Astrocyte (in vitro differentiated cells and primary cell): ENCODE data around the gene LUZP2.

Experiments
- EZH2 ChIP-seq: IDR thresholded peaks from 2 replicates; pipeline ENCODE4 v1.6.1; 2012; ENCODE audit warnings: mild to moderate bottlenecking, low read length, inconsistent platforms; ENCODE audit not compliant: insufficient read depth
- TF ChIP-seq, protein P1 (sequence below): IDR thresholded peaks from 2 replicates; pipeline ENCODE4 v1.5.1; 2011; ENCODE audit warnings: low read depth, mild to moderate bottlenecking, inconsistent platforms, low read length, moderate library complexity; ENCODE audit not compliant: insufficient read depth

DNA sequence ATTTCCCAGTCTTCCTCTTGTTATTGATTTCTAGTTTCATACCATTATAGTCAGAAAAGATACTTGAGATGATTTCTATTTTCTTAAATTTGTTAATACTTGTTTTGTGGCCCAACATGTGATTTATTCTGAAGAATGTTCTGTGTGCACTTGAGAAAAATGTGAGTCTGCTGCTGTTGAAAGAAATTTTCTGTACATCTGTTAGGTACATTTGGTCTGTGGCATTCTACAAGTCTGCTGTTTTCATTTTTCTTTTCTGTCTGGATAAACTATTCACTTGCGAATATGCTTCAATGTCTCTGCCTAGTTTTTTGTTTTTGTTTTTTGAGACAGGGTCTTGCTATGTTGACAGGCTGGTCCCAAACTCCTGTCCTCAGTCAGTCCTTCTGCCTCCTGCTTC lies 26.4 kb upstream of the LUZP2 start:
- TF ChIP-seq, protein P1, sequence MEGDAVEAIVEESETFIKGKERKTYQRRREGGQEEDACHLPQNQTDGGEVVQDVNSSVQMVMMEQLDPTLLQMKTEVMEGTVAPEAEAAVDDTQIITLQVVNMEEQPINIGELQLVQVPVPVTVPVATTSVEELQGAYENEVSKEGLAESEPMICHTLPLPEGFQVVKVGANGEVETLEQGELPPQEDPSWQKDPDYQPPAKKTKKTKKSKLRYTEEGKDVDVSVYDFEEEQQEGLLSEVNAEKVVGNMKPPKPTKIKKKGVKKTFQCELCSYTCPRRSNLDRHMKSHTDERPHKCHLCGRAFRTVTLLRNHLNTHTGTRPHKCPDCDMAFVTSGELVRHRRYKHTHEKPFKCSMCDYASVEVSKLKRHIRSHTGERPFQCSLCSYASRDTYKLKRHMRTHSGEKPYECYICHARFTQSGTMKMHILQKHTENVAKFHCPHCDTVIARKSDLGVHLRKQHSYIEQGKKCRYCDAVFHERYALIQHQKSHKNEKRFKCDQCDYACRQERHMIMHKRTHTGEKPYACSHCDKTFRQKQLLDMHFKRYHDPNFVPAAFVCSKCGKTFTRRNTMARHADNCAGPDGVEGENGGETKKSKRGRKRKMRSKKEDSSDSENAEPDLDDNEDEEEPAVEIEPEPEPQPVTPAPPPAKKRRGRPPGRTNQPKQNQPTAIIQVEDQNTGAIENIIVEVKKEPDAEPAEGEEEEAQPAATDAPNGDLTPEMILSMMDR = no peak
- no peak for TF ChIP-seq EZH2
